ENCODE data around the gene GPRC5D.

- TF ChIP-seq POLR2A (IDR thresholded peaks at IDR 0.05) (no peak), CTCF (IDR thresholded peaks at IDR 0.05) (no peak)
Measured at GRCh38 chr12:12917517-12917916, 34.5 kb downstream of the GPRC5D start.

Measured in ovary (tissue), 3 donors.